ENCODE results near the gene KCNJ9.

- TF ChIP-seq EZH2 (IDR thresholded peaks at IDR 0.05; ENCODE audit: insufficient read depth, low read length) (no peak), CTCF (IDR thresholded peaks at IDR 0.05; ENCODE audit: insufficient read depth, low read depth, low read length) (no peak)
Measured at GRCh38 chr1:160097911-160098851, 16.8 kb downstream of the KCNJ9 start, which contains the start of gene IGSF8.

Data from astrocyte (in vitro differentiated cells and primary cell).